A549 (cell line): ENCODE data around the gene AP3B1.

Experiments
- FOSB ChIP-seq: fragments of 250-450 bp; sonication (Bioruptor Pico); IDR thresholded peaks from 2 replicates; pipeline ENCODE4 v1.5.0; 2020; ENCODE audit warnings: mild to moderate bottlenecking, moderate library complexity
- JUN ChIP-seq, 2 experiments: fragments of >200 bp; sonication (Bioruptor Twin); formaldehyde crosslinking; IDR thresholded peaks; 2 replicates in 1 of 2; 3 replicates in 1 of 2; pipeline ENCODE4 v1.6.1; 2016 to 2017
- PHF8 ChIP-seq: fragments of 200-600 bp; sonication (generic); IDR thresholded peaks from 2 replicates; pipeline ENCODE4 v1.6.1; 2016; ENCODE audit warnings: low read depth, mild to moderate bottlenecking, antibody characterized with exemption, moderate library complexity, borderline replicate concordance
- POLR2A ChIP-seq: IDR thresholded peaks from 2 replicates; pipeline ENCODE4 v1.6.1; 2012; ENCODE audit warnings: mild to moderate bottlenecking, low read length
- SREBF2 ChIP-seq: fragments of 450-650 bp; IDR thresholded peaks from 2 replicates; pipeline ENCODE4 v1.6.1; 2014; ENCODE audit warnings: mild to moderate bottlenecking, moderate library complexity
- TF ChIP-seq, protein P1 (sequence below): fragments of >200 bp; sonication (Bioruptor Twin); formaldehyde crosslinking; IDR thresholded peaks from 3 replicates; pipeline ENCODE4 v1.5.1; 2016
- TF ChIP-seq, protein P2 (sequence below): fragments of 200-600 bp; sonication (generic); IDR thresholded peaks from 2 replicates; pipeline ENCODE4 v1.6.1; 2016; ENCODE audit warnings: antibody characterized with exemption, mild to moderate bottlenecking, moderate library complexity
- TF ChIP-seq, protein P3 (sequence below): IDR thresholded peaks from 2 replicates; pipeline ENCODE4 v1.6.1; 2012; ENCODE audit warnings: low read depth, borderline replicate concordance

DNA sequence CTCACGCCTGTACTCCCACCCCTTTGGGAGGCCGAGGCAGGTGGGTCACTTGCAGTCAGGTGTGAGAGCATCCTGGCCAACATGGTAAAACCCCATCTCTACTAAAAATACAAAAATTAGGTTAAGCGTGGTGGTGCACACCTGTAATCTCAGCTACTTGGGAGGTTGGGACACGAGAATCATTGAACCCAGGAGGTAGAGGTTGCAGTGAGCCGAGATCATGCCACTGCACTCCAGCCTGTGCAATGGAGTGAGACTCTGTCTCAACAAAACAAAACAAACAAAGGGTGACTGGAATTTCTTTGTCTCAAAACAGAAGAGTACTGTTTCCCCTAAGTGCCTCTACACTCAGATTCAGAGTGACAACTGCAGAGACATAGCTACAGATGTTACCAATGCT lies 116.1 kb downstream of the AP3B1 start:
- TF ChIP-seq JUN (IDR thresholded peaks at IDR 0.05) (no peak), POLR2A (no peak), FOSB (CRISPR knock-in tag) (no peak), PHF8 (no peak), SREBF2 (no peak)
- TF ChIP-seq, protein P1, sequence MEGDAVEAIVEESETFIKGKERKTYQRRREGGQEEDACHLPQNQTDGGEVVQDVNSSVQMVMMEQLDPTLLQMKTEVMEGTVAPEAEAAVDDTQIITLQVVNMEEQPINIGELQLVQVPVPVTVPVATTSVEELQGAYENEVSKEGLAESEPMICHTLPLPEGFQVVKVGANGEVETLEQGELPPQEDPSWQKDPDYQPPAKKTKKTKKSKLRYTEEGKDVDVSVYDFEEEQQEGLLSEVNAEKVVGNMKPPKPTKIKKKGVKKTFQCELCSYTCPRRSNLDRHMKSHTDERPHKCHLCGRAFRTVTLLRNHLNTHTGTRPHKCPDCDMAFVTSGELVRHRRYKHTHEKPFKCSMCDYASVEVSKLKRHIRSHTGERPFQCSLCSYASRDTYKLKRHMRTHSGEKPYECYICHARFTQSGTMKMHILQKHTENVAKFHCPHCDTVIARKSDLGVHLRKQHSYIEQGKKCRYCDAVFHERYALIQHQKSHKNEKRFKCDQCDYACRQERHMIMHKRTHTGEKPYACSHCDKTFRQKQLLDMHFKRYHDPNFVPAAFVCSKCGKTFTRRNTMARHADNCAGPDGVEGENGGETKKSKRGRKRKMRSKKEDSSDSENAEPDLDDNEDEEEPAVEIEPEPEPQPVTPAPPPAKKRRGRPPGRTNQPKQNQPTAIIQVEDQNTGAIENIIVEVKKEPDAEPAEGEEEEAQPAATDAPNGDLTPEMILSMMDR, result no peak
- TF ChIP-seq, protein P2, sequence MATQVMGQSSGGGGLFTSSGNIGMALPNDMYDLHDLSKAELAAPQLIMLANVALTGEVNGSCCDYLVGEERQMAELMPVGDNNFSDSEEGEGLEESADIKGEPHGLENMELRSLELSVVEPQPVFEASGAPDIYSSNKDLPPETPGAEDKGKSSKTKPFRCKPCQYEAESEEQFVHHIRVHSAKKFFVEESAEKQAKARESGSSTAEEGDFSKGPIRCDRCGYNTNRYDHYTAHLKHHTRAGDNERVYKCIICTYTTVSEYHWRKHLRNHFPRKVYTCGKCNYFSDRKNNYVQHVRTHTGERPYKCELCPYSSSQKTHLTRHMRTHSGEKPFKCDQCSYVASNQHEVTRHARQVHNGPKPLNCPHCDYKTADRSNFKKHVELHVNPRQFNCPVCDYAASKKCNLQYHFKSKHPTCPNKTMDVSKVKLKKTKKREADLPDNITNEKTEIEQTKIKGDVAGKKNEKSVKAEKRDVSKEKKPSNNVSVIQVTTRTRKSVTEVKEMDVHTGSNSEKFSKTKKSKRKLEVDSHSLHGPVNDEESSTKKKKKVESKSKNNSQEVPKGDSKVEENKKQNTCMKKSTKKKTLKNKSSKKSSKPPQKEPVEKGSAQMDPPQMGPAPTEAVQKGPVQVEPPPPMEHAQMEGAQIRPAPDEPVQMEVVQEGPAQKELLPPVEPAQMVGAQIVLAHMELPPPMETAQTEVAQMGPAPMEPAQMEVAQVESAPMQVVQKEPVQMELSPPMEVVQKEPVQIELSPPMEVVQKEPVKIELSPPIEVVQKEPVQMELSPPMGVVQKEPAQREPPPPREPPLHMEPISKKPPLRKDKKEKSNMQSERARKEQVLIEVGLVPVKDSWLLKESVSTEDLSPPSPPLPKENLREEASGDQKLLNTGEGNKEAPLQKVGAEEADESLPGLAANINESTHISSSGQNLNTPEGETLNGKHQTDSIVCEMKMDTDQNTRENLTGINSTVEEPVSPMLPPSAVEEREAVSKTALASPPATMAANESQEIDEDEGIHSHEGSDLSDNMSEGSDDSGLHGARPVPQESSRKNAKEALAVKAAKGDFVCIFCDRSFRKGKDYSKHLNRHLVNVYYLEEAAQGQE, result no peak
- TF ChIP-seq, protein P3, sequence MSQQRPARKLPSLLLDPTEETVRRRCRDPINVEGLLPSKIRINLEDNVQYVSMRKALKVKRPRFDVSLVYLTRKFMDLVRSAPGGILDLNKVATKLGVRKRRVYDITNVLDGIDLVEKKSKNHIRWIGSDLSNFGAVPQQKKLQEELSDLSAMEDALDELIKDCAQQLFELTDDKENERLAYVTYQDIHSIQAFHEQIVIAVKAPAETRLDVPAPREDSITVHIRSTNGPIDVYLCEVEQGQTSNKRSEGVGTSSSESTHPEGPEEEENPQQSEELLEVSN, result no peak
